ENCODE measurements around the gene ACBD4.

The ACBD4 gene

GRCh38 chr17:45149037-45149668 is 13.7 kb downstream of the ACBD4 start (continued):
- TF ChIP-seq ZNF704 (tag by site-specific recombination; IDR thresholded peaks at IDR 0.05) = no peak
- no peak; the same call in 1 of the 2 replicates for TF ChIP-seq ZNF660 (tag by site-specific recombination; IDR thresholded peaks at IDR 0.05)
- TF ChIP-seq ZNF132 (tag by site-specific recombination; IDR thresholded peaks at IDR 0.05; ENCODE audit: borderline replicate concordance) = no peak
- peak; percentile 36; the same call in 1 of the 2 replicates for TF ChIP-seq ZNF398 (tag by site-specific recombination; IDR thresholded peaks at IDR 0.05)
- no peak for TF ChIP-seq ZNF404 (tag by site-specific recombination; IDR thresholded peaks at IDR 0.05)
- TF ChIP-seq ZNF510 (tag by site-specific recombination; IDR thresholded peaks at IDR 0.05; ENCODE audit: insufficient replicate concordance) = no peak
- TF ChIP-seq ZNF548 (tag by site-specific recombination; IDR thresholded peaks at IDR 0.05) = no peak
- no peak for TF ChIP-seq GLI4 (tag by site-specific recombination; IDR thresholded peaks at IDR 0.05)
- no peak for TF ChIP-seq ZNF843 (tag by site-specific recombination; IDR thresholded peaks at IDR 0.05)
- TF ChIP-seq IKZF3 (tag by site-specific recombination; IDR thresholded peaks at IDR 0.05) = peak; percentile 17; the same call in 1 of the 2 replicates
- 0 out of 2 replicates have a peak, but pooled peaks have one; percentile 11 for TF ChIP-seq ZNF518A (tag by site-specific recombination; conservative IDR thresholded peaks at IDR 0.05; ENCODE audit: low read depth)
- TF ChIP-seq ZNF280D (tag by site-specific recombination; IDR thresholded peaks at IDR 0.05) = no peak
- TF ChIP-seq GLIS1 (tag by site-specific recombination; IDR thresholded peaks at IDR 0.05) = peak; percentile 86
- no peak for TF ChIP-seq ZXDB (tag by site-specific recombination; IDR thresholded peaks at IDR 0.05)
- TF ChIP-seq ZNF19 (tag by site-specific recombination; IDR thresholded peaks at IDR 0.05; ENCODE audit: low read depth) = no peak
- TF ChIP-seq ZBTB11 (tag by site-specific recombination; conservative IDR thresholded peaks at IDR 0.05; ENCODE audit: low read depth) = no peak
- no peak for TF ChIP-seq SALL2 (tag by site-specific recombination; IDR thresholded peaks at IDR 0.05; ENCODE audit: borderline replicate concordance)
- peak; percentile 56 for TF ChIP-seq ZNF324 (tag by site-specific recombination; IDR thresholded peaks at IDR 0.05)
- TF ChIP-seq ZNF423 (tag by site-specific recombination; IDR thresholded peaks at IDR 0.05) = peak; percentile 82
- peak; percentile 50; the same call in 1 of the 2 replicates for TF ChIP-seq HIC1 (tag by site-specific recombination; IDR thresholded peaks at IDR 0.05)
- peak; percentile 41; the same call in 1 of the 2 replicates for TF ChIP-seq WT1 (tag by site-specific recombination; IDR thresholded peaks at IDR 0.05)

All from HEK293 (cell line).